GM18526 (cell line): ENCODE data around the gene SCRN1.

ENCODE experiments used
- POLR2A ChIP-seq: IDR thresholded peaks from 3 replicates; pipeline ENCODE4 v1.6.1; 2011; ENCODE audit not compliant: insufficient read length; ENCODE audit errors: extremely low read depth

SCRN1 gene

DNA sequence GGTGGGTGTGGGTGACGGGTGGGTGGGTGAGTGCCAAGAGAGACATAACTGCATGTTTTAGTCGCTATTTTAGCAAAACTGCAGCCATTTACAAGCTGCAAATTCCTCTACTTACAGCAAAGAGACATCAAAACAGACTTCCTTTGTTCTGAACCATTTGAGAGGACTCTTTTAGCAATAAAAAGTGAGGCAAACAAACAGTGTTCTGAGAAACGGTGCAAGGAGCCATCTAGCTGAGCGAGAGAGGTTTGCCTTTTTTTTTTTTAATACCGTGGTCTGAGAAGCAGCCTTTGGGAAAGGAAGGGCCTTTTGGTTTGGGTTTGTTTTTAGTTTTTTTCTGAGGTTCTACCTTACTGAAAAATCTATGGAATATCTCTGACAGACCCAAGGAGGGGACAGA lies 62.9 kb downstream of the SCRN1 start:
- TF ChIP-seq POLR2A, result no peak

DNA sequence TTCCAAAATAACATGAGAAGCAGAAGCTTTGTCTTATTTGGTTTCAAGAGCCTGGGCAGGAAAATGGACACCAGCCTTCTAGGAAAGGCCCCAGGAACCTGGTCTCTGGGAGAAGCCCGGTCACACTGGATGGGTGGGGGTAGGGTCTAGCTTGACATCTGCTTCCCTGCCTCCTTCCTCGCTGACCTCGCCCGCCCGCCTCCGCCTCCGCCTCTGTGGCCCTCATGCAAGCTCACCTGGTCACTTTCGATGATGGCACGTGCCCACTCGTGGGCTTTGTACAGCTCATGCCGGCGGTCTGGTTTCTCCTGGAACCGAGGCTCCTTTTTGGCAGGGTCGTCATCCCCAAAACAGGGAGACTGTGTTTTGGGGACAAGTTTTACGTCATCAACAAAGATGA lies 63.4 kb downstream of the SCRN1 start:
- no peak for TF ChIP-seq POLR2A

DNA sequence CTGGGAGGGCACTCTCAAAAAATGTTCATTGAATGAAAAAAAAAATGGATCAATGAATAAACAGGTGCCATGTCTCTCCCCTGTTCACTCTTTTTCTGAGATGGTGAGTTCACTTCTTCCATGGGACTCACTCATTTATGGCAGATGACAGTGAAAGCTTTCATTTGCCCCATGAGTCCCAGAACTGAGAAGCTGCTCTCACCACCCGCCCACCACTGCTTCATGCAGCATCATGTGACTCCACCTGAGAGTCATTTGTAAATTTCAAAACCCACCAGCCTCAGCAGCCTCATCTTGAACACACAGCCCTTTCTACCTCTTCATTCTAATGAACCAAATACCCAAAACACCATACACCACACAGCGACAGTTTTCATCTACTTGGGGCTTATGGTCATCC lies 64.9 kb downstream of the SCRN1 start:
- no peak for TF ChIP-seq POLR2A

DNA sequence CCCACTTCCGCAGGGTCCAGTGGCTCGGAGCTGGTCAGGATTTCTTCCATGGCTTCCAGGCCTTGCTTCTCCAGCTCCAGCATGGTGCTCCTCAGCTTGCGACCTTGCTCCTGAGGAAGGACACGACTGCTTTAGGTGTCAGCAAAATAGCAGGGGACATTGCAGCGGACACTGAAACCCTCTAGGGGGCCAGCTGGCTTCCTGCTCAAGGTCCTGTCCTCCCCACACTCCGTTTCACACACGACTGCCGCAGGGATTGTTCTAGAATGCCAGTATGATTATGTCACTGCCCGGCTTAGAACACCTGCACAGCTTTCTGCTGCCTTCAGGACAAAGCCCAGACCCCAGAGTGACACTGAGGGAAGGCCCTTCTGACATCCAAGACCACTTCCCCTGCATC lies 65.6 kb downstream of the SCRN1 start:
- no peak for TF ChIP-seq POLR2A

DNA sequence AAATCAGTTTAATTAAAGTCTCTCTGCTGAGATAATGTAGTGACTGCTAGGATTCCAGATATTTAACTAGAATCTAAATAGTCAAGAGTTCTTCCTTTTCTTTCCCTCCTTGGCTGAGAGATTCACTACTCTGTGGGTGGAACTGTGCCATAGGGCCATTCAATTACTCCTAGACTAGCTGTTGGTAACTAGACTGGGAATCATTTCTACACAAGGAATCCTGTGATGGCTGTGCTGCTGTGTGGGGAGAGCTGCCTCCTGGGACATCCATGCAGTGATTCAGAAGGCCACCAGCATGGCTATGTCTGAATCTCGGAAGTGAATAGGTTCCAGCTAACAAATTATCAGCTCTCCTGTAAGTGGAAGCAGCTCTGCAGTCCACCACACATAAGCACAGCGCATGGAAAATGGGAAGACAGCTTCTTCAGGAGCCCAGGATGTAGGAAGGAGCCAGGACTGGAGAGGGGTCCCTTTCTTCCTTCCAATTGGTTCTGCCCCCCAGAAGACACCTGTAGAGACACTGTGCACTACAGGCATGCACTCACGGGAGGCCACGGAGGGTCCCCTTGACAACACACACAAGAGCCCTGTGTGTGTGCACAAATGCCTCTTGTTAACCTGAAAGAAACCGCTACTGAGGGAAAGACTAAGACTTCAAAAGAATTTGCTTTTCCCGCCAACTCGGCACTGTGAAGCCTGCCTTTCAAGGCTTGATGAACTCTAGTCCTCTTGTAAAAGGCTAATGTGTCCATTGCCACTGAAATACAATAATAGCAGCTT lies 66.5 kb downstream of the SCRN1 start:
- TF ChIP-seq POLR2A, result no peak

DNA sequence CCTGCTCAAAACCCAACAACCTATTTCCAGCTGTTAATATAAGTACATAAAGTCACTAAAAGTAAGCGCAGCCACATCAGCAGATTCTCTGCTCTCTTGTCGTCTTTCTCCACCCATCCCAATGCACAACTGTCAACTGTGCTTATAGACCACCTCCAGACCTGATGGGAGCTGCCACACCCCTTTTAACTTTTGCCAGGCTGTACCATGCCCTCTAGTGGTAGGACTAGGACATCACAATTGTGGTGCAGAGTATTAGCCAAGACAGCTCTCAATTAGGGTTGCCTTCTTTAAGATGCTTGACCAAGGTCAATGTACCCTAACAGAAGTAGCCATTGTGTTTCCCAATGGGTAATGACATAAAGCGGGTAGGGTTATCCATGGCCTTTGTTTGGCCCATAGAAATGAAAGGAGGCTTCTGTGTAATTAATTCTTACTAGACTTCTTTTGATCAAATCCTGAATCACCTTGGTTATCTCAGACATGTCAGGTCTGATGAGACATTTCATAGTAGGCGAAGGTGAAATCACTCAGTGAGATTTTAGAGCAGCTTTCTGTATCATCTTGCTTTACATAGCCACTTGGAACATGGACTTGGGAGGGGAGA lies 68.1 kb downstream of the SCRN1 start:
- TF ChIP-seq POLR2A, result no peak

DNA sequence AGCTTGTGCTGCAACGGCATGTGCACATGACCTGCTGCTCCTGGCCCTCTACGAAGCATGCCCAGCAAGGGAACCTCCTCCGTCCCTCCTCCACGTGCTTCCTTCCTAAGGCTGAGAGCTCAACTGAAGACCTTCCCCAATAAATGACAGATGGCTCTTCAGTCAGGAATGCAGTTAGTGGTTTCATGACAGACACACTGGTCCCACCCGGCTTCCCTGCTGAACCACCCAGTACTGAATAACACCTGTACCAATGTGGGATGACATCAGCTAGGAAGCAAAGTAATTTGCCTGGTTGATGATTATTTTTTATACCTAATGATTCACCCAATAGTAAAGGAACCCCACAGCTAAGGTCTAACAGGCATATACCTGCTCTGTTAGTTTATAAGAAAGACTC lies 69.1 kb downstream of the SCRN1 start:
- TF ChIP-seq POLR2A, result no peak

DNA sequence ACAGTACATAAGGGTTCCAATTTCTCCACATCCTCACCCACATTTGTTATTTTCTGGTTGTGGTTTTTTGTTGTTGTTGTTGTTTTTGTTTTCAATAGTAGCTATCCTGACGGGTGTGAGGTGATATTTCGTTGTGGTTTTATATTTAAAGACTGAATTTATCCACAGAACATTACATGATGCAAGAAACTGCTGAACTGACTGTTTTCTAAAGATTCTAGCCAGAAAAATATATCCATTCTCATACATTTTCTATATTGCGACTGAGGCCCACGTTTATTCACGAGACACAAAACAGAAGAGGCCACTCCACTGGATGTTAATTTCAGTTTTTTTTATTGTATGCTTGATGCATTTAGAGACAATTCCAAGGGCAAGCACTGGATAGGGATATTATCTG lies 69.8 kb downstream of the SCRN1 start:
- TF ChIP-seq POLR2A, result no peak

DNA sequence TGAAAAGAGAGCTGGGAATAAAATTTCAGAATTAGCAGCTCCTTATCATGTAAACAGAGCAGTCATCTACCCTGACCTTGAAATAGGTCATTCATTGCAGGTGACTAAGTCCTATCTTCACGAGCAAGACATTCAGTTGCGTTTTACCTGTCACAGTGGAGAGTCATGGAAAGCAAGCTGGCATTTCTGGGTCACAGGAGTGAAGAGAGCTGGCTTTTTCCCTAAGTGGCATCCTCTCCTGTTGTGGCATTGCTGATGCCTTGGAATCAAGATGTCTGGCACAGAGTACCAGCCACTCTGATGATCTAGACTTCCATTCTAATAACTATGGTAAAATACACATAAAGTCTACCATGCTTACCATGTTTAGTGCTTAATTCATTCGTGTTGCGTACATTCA lies 70.8 kb downstream of the SCRN1 start:
- TF ChIP-seq POLR2A, result no peak

DNA sequence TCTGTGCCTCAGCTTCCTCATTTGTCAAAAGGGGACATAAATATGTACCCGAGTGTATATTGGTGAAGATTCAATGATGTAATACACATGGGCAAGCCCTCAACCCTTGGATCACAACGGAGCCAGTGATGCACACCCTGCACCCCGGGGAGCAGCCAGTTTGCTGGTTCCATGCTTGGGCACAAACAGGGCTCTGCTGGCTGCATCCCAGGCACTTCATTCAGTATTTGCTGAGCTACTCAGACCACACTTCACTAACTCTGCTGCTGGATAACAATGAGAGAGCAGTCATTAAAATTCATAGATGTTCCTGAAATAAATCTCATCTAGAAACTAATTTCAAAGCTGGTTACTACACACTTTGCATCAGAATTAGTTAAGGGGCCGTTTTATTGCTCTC lies 72.0 kb downstream of the SCRN1 start:
- no peak for TF ChIP-seq POLR2A

DNA sequence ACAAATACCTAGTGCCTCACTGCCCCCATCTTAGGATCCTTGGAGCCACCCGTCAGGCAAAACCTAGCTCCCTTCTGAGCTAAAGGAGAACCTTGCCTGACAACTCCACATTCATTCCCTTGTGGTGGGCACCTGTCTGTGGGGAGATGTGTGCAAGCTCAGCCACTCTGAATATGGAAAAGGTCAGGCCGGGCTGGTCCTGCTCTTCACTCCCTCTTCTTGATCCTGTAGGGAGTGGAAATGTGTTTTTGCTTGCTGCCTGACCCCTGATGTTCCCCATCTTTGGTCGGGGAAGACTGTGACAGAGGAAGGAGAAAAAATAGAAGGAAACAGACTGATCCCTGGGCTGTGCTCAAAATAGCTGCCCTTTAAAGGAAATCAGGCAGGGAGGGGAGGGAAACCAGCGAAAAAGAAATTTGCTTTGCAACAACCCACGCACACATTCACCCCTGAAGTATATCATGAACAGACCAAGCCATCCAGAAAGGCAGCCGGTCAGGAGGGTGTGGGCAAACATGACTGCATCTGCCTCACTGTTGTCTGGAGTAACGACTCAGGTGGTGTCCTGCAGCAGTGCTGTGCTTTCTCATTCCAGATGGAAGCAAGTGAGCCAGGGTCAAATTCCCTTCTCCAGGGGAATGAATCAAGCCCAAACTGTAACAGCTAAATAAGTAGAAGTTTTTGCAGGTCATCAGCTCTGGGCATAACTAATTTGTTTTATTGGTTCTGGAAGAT lies 74.0 kb downstream of the SCRN1 start:
- TF ChIP-seq POLR2A, result no peak

DNA sequence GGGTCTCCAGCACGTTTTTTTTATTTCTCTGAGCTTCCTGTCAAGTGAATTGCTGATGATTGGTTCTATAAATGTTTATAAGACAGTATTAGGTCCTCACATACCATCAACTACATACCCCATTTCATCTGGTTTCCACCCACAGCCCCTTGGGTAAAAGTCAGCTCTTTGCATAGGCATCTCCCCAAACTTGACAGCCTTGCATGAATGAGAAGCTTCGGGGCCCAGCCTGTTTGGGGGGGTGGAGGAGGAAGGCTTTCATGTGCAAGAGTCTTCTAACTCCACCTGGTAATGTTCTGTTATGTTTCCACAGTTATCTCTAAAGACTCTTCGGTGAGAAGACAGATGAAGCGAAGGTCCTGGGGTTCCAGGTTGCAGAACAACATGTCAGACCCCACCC lies 75.4 kb downstream of the SCRN1 start:
- no peak for TF ChIP-seq POLR2A

DNA sequence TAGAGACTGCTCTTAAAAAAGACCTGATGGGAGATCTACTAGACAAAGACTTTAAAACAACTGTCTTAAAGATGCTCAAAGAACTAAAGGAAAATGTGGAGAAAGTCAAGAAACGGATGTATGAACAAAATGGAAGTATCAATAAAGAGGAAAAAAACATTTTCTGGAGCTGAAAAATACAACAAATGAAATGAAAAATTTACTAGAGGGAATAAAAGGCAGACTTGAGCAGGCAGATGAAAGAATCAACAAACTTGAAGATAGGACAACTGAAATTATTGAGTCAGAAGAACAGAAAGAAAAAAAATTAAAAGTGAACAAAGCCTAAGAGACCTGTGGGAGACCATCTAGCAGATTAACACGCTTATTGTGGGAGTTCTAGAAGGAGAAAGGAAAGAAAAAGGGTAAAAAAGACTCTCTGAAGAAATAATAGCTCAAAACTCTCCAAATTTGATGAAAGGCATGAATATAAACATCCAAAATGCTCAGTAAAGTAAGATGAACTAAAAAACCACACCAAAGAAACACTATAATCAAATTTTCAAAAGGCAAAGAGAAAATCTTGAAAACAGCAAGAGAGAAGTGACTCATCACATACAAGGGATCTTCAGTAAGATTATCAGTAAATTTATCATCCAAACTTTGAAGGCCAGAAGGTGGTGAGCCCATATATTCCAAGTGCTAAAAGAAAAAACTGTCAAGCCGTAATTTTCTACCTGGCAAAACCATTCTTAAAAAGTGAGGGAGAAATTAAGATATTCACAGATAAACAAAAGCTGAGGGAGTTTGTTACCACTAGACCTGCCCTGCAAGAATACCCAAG lies 83.2 kb downstream of the SCRN1 start:
- TF ChIP-seq POLR2A, result no peak

DNA sequence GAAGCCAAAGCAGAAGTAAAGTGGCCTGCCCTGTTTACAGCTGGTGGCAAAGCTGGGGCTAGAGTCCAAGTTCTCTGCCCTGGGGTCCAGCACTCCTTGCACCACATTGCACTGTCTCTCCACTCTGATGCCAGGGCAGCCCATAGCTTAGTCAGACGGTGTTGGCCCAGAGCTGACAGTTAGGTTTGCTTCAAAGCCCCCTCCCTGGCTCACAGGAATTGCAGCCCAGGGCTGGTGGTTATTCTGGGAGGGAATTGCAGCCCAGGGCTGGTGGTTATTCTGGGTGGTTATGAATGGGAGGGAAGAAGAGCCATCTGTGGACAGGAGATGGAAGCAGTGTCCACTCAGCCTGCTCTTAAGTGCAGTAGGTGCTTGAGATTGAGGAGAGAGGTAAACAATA lies 88.9 kb downstream of the SCRN1 start:
- no peak for TF ChIP-seq POLR2A

DNA sequence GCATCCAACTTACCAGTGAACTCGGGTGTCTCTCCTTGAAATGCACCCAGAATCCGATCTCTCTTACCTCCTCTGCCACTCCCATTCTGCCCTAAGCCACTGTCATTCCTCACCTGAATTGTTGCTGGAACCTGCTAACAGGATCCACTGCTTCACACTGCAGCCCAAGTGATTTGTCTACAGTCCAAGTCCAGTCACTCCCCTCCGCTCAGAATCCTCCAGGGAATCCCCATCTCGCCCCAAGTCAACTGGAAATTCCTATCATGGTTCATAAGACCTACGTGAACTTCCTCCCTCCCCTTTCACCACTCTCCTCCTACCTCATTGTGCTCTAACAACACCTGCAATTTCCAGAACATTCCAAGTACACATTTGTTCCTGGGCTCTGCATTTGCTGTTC lies 91.3 kb downstream of the SCRN1 start:
- TF ChIP-seq POLR2A, result no peak
